Stimulated activated naive CD8-positive, alpha-beta T cell treated with anti-CD3 and anti-CD28 coated beads, Interleukin-15, amount 100 ng/mL, for 72 hours (primary cell): ENCODE results near the gene RYR2.
A peak's percentile ranks its signal among the peaks of the same experiment; 100 is the strongest.

ENCODE experiments used
- ATAC-seq: fragments of 150-1000 bp; cut with Tn5 transposase; 2 replicates; pipeline ENCODE4 v1.10.0; 2021; ENCODE audit warnings: mild to moderate bottlenecking, moderate library complexity
- DNase-seq, 2 donors: peaks; one replicate each; pipeline ENCODE4 v3.0.0; 2021 to 2022
- H3K27ac Mint-ChIP-seq, 2 donors: one replicate each; pipeline ENCODE4 v1.8.0; 2022; ENCODE audit warnings: mild to moderate bottlenecking in 2 of 2, mixed read lengths in 2 of 2, moderate library complexity in 2 of 2
- H3K27me3 Mint-ChIP-seq: one replicate; pipeline ENCODE4 v1.8.0; 2022; ENCODE audit warnings: mixed read lengths
- H3K4me1 Mint-ChIP-seq: one replicate; pipeline ENCODE4 v1.8.0; 2022; ENCODE audit warnings: mild to moderate bottlenecking, mixed read lengths
- H3K4me3 Mint-ChIP-seq, 2 donors: one replicate each; pipeline ENCODE4 v1.8.0; 2022; ENCODE audit warnings: mild to moderate bottlenecking in 2 of 2, mixed read lengths in 2 of 2, moderate library complexity in 1 of 2
- H3K9me3 Mint-ChIP-seq, 2 donors: one replicate each; pipeline ENCODE4 v1.8.0; 2022; ENCODE audit warnings: mixed read lengths in 2 of 2

Gene RYR2

GRCh38 chr1:237457573-237457972 lies 415.6 kb downstream of the RYR2 start:
- Mint-ChIP-seq H3K4me3 (no peak overlapping the region), H3K4me1 (no peaks in the 10 kb centered on the region), H3K27ac (no peak overlapping the region), H3K9me3 (peaks cover 0 to 7% of the 10 kb centered on the region in 2 donors), H3K27me3 (no peaks in the 10 kb centered on the region)
- no peak for ATAC-seq
- no peak for DNase-seq

- no peaks in the 10 kb centered on the region for H3K27me3 Mint-ChIP-seq
- ATAC-seq, result no peak
- no peaks in the 10 kb centered on the region for H3K4me1 Mint-ChIP-seq
- H3K9me3 Mint-ChIP-seq, result peaks cover 0 to 7% of the 10 kb centered on the region in 2 donors
- no peak for DNase-seq
- H3K27ac Mint-ChIP-seq, result no peak overlapping the region
- no peak overlapping the region for H3K4me3 Mint-ChIP-seq
Observed at GRCh38 chr1:237467320-237467719, 425.3 kb downstream of the RYR2 start.

- H3K9me3 Mint-ChIP-seq, result peaks cover 0 to 7% of the 10 kb centered on the region in 2 donors
- H3K4me1 Mint-ChIP-seq, result no peaks in the 10 kb centered on the region
- no peak overlapping the region for H3K4me3 Mint-ChIP-seq
- H3K27me3 Mint-ChIP-seq, result no peaks in the 10 kb centered on the region
- ATAC-seq, result no peak
- no peak overlapping the region for H3K27ac Mint-ChIP-seq
- DNase-seq, result no peak
Observed at GRCh38 chr1:237470712-237471338, 428.8 kb downstream of the RYR2 start.

- DNase-seq, result no peak
- Mint-ChIP-seq H3K4me3 (no peak overlapping the region), H3K9me3 (peaks cover 0 to 7% of the 10 kb centered on the region in 2 donors), H3K4me1 (no peaks in the 10 kb centered on the region), H3K27ac (no peak overlapping the region), H3K27me3 (no peaks in the 10 kb centered on the region)
- no peak for ATAC-seq
Observed at GRCh38 chr1:237471377-237471776, 429.4 kb downstream of the RYR2 start.

GRCh38 chr1:237471956-237472355 lies 430.0 kb downstream of the RYR2 start:
- Mint-ChIP-seq H3K4me1 (no peaks in the 10 kb centered on the region), H3K4me3 (no peak overlapping the region), H3K27me3 (no peaks in the 10 kb centered on the region), H3K27ac (no peak overlapping the region), H3K9me3 (peaks cover 0 to 7% of the 10 kb centered on the region in 2 donors)
- no peak for ATAC-seq
- no peak for DNase-seq

GRCh38 chr1:237473854-237474253 lies 431.9 kb downstream of the RYR2 start:
- Mint-ChIP-seq H3K4me1 (no peaks in the 10 kb centered on the region), H3K4me3 (no peak overlapping the region)

GRCh38 chr1:237478082-237478481 lies 436.1 kb downstream of the RYR2 start:
- Mint-ChIP-seq H3K4me1 (no peaks in the 10 kb centered on the region), H3K27me3 (no peaks in the 10 kb centered on the region), H3K27ac (no peak overlapping the region), H3K9me3 (peaks cover 6 to 21% of the 10 kb centered on the region in 2 donors), H3K4me3 (no peak overlapping the region)
- ATAC-seq (no peak), DNase-seq (no peak)

More at GRCh38 chr1:237473854-237474253, 431.9 kb downstream of the RYR2 start:
- DNase-seq, result no peak
- peaks cover 2 to 7% of the 10 kb centered on the region in 2 donors for H3K9me3 Mint-ChIP-seq
- H3K27me3 Mint-ChIP-seq, result no peaks in the 10 kb centered on the region
- H3K27ac Mint-ChIP-seq, result no peak overlapping the region
- no peak for ATAC-seq

GRCh38 chr1:237478842-237479241 lies 436.9 kb downstream of the RYR2 start:
- Mint-ChIP-seq H3K4me1 (no peaks in the 10 kb centered on the region), H3K9me3 (peaks cover 6 to 24% of the 10 kb centered on the region in 2 donors), H3K27me3 (no peaks in the 10 kb centered on the region), H3K27ac (no peak overlapping the region), H3K4me3 (no peak overlapping the region)
- ATAC-seq, result no peak
- no peak for DNase-seq

GRCh38 chr1:237482777-237483176 lies 440.8 kb downstream of the RYR2 start:
- no peak for ATAC-seq
- Mint-ChIP-seq H3K27ac (no peak overlapping the region), H3K4me3 (no peak overlapping the region), H3K4me1 (no peaks in the 10 kb centered on the region), H3K9me3 (peaks cover 6 to 24% of the 10 kb centered on the region in 2 donors), H3K27me3 (no peaks in the 10 kb centered on the region)
- no peak for DNase-seq

GRCh38 chr1:237492359-237492758 lies 450.4 kb downstream of the RYR2 start:
- no peak overlapping the region for H3K4me3 Mint-ChIP-seq
- no peak for ATAC-seq
- DNase-seq, result no peak
- no peaks in the 10 kb centered on the region for H3K4me1 Mint-ChIP-seq
- no peak overlapping the region for H3K27ac Mint-ChIP-seq
- no peaks in the 10 kb centered on the region for H3K9me3 Mint-ChIP-seq
- H3K27me3 Mint-ChIP-seq, result no peaks in the 10 kb centered on the region

GRCh38 chr1:237500566-237500965 lies 458.6 kb downstream of the RYR2 start:
- H3K9me3 Mint-ChIP-seq, result no peaks in the 10 kb centered on the region
- no peak for ATAC-seq
- H3K27me3 Mint-ChIP-seq, result peaks cover 31% of the 10 kb centered on the region

GRCh38 chr1:237503292-237503691 lies 461.3 kb downstream of the RYR2 start:
- H3K27me3 Mint-ChIP-seq, result peaks cover 36% of the 10 kb centered on the region
- no peak for DNase-seq
- H3K4me1 Mint-ChIP-seq, result peaks cover 5% of the 10 kb centered on the region
- no peak overlapping the region for H3K27ac Mint-ChIP-seq
- no peaks in the 10 kb centered on the region for H3K9me3 Mint-ChIP-seq
- H3K4me3 Mint-ChIP-seq, result no peak overlapping the region
- no peak for ATAC-seq

More at GRCh38 chr1:237500566-237500965, 458.6 kb downstream of the RYR2 start:
- no peak overlapping the region for H3K27ac Mint-ChIP-seq
- H3K4me1 Mint-ChIP-seq, result no peaks in the 10 kb centered on the region
- no peak for DNase-seq
- H3K4me3 Mint-ChIP-seq, result no peak overlapping the region

- DNase-seq (no peak), ATAC-seq (peak; percentile 53)
- H3K27ac Mint-ChIP-seq, result no peak overlapping the region
- no peak overlapping the region for H3K4me3 Mint-ChIP-seq
- H3K9me3 Mint-ChIP-seq, result no peaks in the 10 kb centered on the region
- peaks cover 56% of the 10 kb centered on the region for H3K27me3 Mint-ChIP-seq
- peaks cover 5% of the 10 kb centered on the region for H3K4me1 Mint-ChIP-seq
Observed at GRCh38 chr1:237507005-237507404, 465.0 kb downstream of the RYR2 start.

- Mint-ChIP-seq H3K4me3 (no peak overlapping the region), H3K27ac (peak overlapping the region in 1 of 2 donors; percentile 3), H3K27me3 (peaks cover 39% of the 10 kb centered on the region), H3K9me3 (no peaks in the 10 kb centered on the region), H3K4me1 (peaks cover 5% of the 10 kb centered on the region)
- ATAC-seq, result no peak
- no peak for DNase-seq
Observed at GRCh38 chr1:237509748-237510147, 467.8 kb downstream of the RYR2 start.

- peaks cover 0 to 5% of the 10 kb centered on the region in 2 donors for H3K9me3 Mint-ChIP-seq
- H3K4me1 Mint-ChIP-seq, result no peaks in the 10 kb centered on the region
- H3K27me3 Mint-ChIP-seq, result peaks cover 6% of the 10 kb centered on the region
- ATAC-seq, result no peak
- H3K27ac Mint-ChIP-seq, result no peak overlapping the region
- DNase-seq, result no peak
- no peak overlapping the region for H3K4me3 Mint-ChIP-seq
Observed at GRCh38 chr1:237525102-237525501, 483.1 kb downstream of the RYR2 start.

- Mint-ChIP-seq H3K4me1 (no peaks in the 10 kb centered on the region), H3K27ac (no peak overlapping the region), H3K27me3 (no peaks in the 10 kb centered on the region), H3K9me3 (peaks cover 0 to 5% of the 10 kb centered on the region in 2 donors), H3K4me3 (no peak overlapping the region)
- DNase-seq (no peak), ATAC-seq (no peak)
Observed at GRCh38 chr1:237527761-237528160, 485.8 kb downstream of the RYR2 start.

- H3K4me3 Mint-ChIP-seq, result no peak overlapping the region
Observed at GRCh38 chr1:237528545-237528944, 486.6 kb downstream of the RYR2 start.

More at GRCh38 chr1:237528545-237528944, 486.6 kb downstream of the RYR2 start:
- Mint-ChIP-seq H3K27me3 (no peaks in the 10 kb centered on the region), H3K27ac (no peak overlapping the region), H3K9me3 (peaks cover 0 to 5% of the 10 kb centered on the region in 2 donors), H3K4me1 (no peaks in the 10 kb centered on the region)
- no peak for DNase-seq
- ATAC-seq, result no peak
